Stimulated activated CD4-positive, alpha-beta T cell treated with anti-CD3 and anti-CD28 coated beads, TNF-alpha, amount 100 ng/mL, for 24 hours (primary cell): ENCODE data around the gene OSGIN1.

Experiments
- DNase-seq, 3 experiments: peaks; one replicate each; pipeline ENCODE4 v3.0.0-alpha.2; 2020; ENCODE audit warnings: low read depth in 3 of 3

Gene OSGIN1

DNA sequence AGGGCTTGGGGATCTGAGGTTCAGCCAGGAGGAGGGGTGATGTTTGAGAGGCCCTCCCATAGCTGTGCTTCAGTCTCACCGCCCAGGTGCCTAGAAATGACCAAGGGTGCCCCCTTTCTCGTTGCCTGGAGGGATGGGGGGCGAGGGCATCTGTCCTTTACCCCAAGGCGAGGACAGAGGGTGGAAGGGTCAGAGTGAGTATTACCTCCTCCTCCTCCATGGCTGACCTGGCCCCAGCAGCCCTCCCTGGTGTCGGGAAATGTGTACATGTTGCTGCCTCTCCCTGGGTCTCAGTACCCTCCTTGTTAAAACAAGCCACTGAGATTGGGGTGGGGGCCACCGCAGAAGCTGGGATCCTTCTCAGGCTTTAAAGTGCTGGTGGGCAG is 17.4 kb downstream of the OSGIN1 start:
- DNase-seq = no peak

DNA sequence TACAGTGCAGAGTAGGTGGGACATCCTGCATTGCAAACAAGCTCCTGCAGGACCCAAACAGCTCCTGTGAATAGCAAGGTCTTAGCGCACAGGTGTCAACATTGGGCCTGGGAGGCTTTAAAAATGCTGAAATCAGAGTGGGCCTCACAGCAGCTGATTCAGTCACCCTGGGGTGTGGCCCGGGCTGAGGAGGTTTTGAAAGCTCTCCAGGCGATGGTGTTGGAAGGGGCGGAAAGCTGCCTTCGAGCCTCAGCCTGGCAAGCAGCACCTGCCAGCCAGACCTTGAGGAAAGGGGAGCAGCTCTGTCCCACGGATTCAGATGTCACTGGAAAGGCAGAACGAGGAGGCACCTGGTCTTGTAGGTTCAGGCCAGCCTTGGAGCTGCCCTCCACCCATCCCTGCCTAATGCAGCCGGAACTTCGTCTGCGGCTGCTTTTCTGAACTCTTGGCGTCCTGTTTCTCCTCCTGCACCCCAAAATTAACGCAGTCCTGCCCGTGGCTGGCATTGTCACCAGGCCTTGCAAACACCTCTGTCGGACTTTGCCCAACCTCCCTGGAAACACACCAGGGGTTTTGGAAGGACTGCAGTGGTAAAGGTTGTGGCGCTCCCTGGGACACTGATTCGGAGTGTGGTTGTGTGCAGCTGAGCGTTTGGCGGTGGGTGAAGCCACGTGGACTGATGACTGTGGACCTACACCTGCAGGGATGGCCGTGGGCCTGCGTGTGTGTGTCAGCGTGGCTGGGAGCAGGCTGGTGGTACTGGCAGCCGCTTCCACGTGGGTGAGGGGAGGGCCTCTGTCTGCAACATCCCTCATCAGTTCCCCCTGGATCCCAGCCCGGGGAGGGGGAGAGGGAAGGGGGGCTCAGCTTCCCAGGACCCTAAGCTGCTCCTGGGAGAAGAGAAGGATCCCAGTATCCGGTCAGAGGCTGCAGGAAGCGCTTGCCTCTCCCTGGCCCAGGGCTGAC is 18.4 kb downstream of the OSGIN1 start:
- no peak for DNase-seq

DNA sequence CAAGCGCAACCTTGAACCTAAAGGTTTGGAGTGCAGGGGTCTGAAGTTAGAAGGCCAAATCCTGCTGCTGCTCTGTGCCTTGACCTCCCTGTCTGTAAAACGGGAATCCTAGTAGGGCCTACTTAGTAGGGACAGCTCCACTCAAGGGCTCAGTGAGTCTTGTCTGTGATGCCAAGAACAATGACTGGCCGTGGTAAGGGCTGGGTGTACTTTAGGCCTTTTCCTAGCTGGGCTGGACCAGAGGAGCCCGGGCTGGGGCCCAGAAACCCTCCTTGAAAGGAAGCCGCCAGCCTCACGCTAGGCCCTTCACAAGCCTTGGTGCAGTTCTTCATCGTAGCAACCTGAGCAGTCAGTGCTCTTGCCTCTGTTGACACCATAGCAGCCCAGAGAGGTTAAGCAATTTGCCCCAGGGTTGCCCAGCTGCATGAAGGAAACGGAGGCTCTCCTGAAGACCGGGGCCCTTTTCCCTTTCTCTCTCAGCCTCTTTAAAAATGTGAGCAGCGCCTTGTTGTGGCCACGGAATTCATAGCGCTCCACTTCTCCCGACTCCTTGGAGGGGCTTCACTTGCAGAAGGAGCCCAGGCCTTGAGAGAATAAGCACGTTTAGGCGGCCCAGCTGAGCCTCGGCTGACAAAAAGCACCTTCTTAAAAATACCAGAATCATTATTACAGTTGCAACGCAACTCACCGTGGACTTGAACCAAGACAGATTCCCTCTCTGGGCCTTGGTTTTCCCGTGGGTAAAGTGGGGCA is 19.4 kb downstream of the OSGIN1 start:
- DNase-seq = no peak

GRCh38 chr16:83973077-83973476 is 20.0 kb downstream of the OSGIN1 start:
- no peak for DNase-seq

DNA sequence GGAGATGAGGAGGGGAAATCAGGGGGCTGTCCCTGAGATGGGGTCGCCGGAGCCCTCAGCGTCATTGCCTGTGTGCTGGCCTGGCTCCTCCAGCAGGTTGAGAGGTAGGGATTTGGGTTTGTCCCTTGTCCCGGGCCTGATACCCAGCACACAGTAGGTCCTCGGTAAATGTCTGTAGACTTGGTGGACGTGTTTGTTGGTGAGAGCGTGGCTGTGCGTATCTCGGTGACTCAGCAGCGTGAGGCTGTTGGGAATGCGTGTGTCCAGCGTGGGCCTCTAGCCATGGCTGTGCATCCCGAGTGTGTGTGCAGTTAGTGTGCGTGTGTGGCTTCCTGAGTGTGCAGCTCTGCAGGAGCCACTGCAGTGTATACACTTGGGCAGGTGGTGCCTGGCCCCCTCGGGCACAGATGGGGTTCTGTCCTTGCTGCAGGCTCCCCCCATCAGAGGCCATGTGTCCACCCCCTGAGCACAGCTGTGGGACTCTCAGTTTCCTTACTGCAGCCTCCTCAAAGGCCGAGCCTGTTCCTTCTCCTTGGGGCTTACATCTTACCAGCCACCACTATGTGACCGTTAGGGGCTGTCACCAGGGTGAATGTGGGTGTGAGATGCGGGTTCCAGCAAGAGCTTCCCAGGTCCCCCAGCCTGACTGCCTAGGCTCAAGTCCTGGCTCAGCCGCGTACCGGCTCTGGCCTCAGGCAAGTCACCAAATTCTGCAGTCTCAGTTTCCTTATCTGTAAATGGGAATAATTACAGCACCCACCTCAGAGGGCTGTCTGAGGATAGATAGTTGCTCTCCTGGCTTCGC is 20.7 kb downstream of the OSGIN1 start:
- no peak for DNase-seq

DNA sequence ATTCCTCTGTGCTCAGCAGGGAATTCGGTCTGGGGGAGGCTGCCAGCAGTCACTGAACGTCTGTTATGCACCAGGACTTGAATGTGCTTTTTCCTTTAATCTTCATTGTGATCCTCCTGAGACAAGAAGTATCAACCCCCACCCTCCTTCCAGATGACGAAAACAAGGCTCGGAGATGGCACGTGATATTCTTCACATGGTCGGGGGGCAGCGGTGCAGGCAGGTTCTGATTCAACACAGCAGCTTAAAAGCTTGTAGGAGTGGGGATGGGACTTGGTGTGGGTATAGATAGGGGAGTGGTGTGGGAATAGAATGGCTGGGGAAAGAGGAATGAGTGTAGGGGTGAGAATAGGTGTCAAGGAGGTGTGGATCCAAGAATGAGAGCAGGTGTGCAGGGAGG is 21.4 kb downstream of the OSGIN1 start:
- no peak for DNase-seq

DNA sequence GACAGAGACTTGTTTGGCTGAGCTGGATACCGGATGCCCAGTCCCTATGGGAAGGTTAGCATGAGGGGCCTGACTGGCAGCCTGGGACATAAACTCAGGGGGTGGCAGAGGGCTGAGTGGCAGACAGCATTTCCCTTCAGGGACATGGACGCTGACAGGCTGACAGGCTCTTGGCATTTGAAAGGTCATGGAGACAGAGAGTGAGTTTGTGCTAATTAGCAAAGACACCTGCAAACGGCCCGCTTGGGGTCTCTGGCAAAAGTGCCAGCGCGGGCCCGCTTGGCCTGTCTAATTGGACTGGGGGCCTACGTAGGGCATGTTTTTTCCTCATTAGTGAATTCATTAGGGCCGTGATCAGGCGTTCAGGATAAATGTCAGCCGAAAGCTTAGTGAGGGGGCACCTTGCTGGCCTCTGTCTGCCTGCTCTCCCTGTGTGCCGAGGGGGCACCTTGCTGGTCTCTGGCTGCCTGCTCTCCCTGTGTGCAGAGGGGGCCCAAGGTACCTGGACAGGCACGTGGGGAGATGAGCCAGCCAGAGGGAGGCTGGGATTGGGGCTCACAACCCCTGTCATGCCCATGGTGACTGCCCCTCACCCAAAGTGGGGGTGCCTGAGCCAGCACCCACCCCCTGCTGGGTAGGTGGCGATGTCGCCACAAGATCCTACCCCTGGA is 22.7 kb downstream of the OSGIN1 start:
- no peak for DNase-seq

DNA sequence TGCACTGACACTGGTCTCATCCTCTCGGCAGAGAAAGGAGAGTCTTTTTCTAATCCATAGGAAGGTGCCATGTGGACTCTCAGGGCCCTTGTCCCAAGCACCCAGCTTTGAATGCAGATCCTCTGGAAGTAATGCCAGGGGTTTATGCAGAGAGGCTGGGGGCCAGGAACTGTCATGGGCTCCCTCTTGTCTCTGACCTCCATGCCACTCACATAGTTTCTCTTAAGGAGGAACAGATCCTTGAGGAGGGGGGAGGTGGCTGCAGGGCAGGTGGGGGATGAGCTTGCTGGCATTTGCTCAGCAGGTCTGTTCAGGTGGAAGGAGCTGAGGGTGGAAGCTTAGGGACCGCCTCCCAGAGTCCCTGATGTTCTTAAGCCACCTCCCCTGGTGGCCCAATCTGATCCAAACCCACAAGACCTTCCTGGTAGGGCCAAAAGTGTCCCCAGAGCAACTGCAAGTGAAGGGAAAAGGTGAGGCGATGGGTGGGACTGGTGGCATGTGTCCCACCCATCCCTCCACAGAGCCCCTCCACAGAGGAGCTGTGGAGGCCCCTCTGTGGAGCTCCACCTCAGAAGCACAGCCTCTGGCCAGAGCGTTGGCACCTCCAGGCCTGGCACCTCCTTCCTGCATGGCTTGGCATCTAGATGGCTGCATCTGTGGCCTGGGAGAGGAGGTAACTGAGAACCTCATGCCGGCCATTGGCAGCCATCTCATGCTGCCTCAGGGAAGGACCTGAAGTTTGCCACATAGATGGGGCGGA is 24.2 kb downstream of the OSGIN1 start:
- no peak for DNase-seq

GRCh38 chr16:83978401-83978904 is 25.4 kb downstream of the OSGIN1 start:
- no peak for DNase-seq

- no peak for DNase-seq
Observed at GRCh38 chr16:83979441-83979840, 26.4 kb downstream of the OSGIN1 start.

DNA sequence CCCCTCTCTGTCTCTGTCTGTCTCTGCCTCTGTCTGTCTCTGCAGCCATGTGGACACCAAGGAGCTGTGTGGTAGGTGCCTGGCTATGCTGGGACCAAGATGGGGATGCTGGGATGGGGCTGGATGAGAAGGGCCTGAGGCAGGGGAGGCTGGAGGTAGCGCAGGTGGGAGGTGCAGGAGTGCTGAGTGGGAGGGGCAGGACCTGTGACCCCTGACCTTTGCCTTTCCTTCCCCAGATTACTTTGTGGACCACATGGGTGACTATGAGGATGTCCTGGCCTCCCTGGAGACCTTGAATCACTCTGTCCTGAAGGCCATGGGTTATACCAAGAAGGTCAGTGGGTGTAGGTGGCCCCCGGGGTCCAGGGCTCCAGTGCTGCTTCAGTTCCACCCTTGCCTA is 27.8 kb downstream of the OSGIN1 start:
- no peak for DNase-seq

DNA sequence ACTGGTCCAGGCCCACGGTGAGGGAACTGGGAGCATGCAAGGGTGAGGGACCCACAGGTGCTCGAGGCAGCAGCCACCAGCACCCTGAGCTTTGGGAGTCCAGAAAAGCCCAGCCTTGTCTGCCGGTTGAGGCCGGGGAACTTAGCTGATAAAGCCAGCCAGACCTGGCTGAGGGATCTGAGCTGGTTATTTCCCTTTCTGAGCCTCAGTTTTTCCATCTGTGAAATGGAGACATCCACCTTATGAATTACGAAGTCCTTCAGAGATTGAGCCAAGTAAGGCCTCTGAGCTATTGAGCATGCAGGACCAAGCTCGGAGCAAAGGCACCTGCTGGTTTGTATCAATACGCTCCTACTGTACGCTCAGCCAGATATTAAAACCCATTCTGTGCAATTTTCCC is 28.8 kb downstream of the OSGIN1 start:
- no peak for DNase-seq

- DNase-seq = no peak
Observed at GRCh38 chr16:83983491-83983890, 30.5 kb downstream of the OSGIN1 start.

GRCh38 chr16:83989300-83989699 is 36.3 kb downstream of the OSGIN1 start:
- no peak for DNase-seq

DNA sequence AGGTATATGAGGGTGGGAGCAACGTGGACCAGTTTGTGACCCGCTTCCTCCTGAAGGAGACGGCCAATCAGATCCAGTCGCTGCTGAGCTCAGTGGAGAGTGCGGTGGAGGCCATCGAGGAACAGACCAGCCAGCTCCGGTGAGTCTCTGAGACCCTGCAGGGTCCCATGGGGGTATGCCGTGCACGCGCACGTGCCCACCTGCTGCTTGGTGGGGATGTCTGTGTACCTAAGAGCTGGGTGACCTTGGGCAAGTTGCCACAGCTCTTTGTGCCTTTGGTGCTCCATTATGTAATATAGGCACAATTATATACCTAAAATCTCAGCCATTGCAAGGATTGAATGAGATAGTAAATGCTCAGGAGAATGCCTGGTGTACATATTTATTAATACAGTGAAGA is 37.5 kb downstream of the OSGIN1 start:
- no peak for DNase-seq

- no peak for DNase-seq
Observed at GRCh38 chr16:83992624-83993023, 39.6 kb downstream of the OSGIN1 start.

- DNase-seq = no peak
Observed at GRCh38 chr16:83994087-83994486, 41.0 kb downstream of the OSGIN1 start.

DNA sequence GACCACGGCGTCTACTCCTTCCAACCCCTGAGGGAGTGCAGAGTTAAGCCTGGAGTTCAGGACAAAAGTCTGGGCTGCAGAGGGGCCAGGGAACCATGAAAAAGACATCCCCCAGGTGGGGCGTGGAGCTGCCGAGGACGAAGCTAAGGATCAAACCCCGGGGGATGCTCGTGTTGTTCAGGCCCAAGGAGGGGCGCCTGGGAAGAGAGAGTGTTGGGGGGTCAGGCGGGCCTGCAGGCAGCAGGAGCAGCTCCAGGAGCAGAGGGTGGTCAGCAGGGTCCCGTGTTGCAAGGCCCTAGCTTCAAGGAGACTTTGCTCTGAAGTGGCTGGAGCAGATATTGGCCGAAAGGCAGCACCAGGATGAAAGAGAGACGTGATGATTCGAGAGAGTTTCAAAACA is 41.7 kb downstream of the OSGIN1 start:
- no peak for DNase-seq

DNA sequence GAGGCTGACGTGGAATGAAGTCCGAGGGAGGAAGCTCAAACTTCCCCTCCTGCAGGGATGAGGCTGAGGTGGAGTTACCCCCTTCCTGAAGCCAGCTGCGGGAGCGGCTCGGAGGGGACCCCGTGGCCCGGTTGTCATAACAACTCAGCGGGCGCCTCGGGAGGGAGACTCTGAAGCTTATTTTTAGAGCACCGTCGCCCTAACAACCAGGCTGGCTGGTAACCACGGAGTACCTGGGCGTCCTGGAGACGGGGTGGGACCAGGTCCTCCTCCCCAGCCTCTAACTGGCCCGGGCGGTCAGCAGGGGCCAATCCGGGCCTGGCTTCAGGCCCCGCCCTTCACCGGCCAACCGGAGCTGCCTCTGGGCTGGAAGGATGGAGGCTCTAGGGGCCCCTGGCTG is 42.7 kb downstream of the OSGIN1 start:
- no peak for DNase-seq

DNA sequence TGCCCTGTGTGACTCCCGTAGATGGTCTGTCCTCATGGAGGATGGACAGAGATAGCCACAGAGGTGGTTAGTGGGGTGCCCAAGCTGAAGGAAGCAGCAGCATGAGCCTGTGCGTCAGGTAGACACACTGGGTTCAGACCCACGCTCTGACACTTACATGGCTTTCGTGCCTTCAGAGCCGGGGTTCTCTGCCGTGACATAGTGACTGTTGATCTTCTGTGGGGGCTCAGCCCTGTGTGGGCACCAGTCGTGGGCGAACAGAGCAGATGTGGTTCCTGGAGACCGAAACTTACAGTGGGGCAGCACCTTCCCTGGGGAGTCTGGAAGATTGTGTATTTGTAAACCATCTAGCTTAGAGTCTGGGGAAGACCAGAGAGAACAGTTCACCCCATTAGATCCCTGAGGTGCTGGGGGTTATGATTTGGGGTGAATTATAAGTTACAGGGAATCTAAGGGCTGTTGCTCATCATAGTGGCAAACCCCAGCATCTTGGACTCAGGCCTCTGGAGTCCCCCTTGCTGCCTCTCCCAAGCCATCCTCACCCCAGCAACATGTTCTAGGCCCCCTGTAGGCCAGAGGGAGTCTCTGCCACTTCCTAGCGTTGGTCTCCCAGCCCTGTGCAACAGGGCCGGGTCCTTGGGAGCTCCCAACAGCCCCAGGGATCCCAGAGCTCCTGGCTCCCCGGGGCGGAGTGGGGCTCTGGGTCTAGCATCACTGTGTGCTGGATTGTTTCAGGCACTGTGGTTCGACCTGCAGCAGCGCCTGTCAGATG is 43.6 kb downstream of the OSGIN1 start:
- no peak for DNase-seq
